H1 (cell line): ENCODE measurements around the gene MYF5. TPM values are rescaled to one million over a fixed set of nuclear protein-coding genes. Genes with fewer than 3 reads are reported as not detected.
A peak's percentile ranks its signal among the peaks of the same experiment; 100 is the strongest.

Experiments
- CTCF ChIA-PET: fragments of 300-600 bp; sonication (Branson Sonifier 250); formaldehyde crosslinking; loops from one replicate; lab custom pipeline; 2021; ENCODE audit not compliant: partially characterized antibody; lab: Charles Lee
- POLR2A ChIA-PET: fragments of 300-600 bp; sonication (Branson Sonifier 250); formaldehyde crosslinking; loops from one replicate; lab custom pipeline; 2021; ENCODE audit warnings: inconsistent platforms; ENCODE audit not compliant: partially characterized antibody; lab: Charles Lee
- DNase-seq, 2 experiments: peaks; one replicate each; pipeline versions ENCODE4 v3.0.0 to v3.0.0-alpha.2; 2010 to 2022; ENCODE audit warnings: low spot score in 2 of 2, low read depth in 1 of 2, mixed read lengths in 1 of 2
- FAIRE-seq: peaks from 2 replicates; lab custom pipeline; 2011; peaks lifted over from hg19 to GRCh38; lab: Jason Lieb, UNC
- H2AFZ ChIP-seq: 2 replicates; pipeline ENCODE4 v1.8.1; 2012; ENCODE audit warnings: low read length, inconsistent platforms
- H2AK5ac ChIP-seq: 2 replicates; pipeline ENCODE4 v1.6.1; 2013; ENCODE audit warnings: low read depth, low read length
- H2BK120ac ChIP-seq: replicated peaks from 2 replicates; pipeline ENCODE3; 2013; ENCODE audit warnings: low read depth, low read length, inconsistent platforms
- H2BK12ac ChIP-seq: 2 replicates; pipeline ENCODE4 v1.6.1; 2013; ENCODE audit warnings: low read depth, low read length
- H2BK15ac ChIP-seq: 2 replicates; pipeline ENCODE4 v1.6.1; 2013; ENCODE audit warnings: low read length
- H2BK20ac ChIP-seq: 2 replicates; pipeline ENCODE4 v1.6.1; 2013; ENCODE audit warnings: low read length
- H2BK5ac ChIP-seq: 2 replicates; pipeline ENCODE4 v1.6.1; 2013; ENCODE audit warnings: low read depth, low read length
- H3K14ac ChIP-seq: 2 replicates; pipeline ENCODE4 v1.6.1; 2013; ENCODE audit warnings: inconsistent platforms; ENCODE audit not compliant: insufficient read length
- H3K18ac ChIP-seq: 2 replicates; pipeline ENCODE4 v1.6.1; 2013; ENCODE audit warnings: low read length; ENCODE audit errors: extremely low read depth
- H3K23ac ChIP-seq: 2 replicates; pipeline ENCODE4 v1.6.1; 2013; ENCODE audit warnings: inconsistent platforms; ENCODE audit not compliant: insufficient read length
- H3K23me2 ChIP-seq: 2 replicates; pipeline ENCODE4 v1.6.1; 2013; ENCODE audit warnings: low read depth, low read length
- H3K27ac ChIP-seq: 2 replicates; pipeline ENCODE4 v1.6.1; 2011; ENCODE audit warnings: low read depth, low read length, inconsistent platforms
- H3K27me3 ChIP-seq, 4 experiments: replicated peaks in 1 of 4; 1 replicate in 1 of 4; 2 replicates in 3 of 4; pipeline versions ENCODE4 v1.6.1 to v1.8.1; 2011 to 2013; ENCODE audit warnings: low read length in 3 of 4, mild to moderate bottlenecking in 3 of 4, inconsistent platforms in 2 of 4, mixed read lengths in 2 of 4, moderate library complexity in 1 of 4; ENCODE audit not compliant: control insufficient read depth in 3 of 4, insufficient read depth in 3 of 4; ENCODE audit errors: extremely low read depth in 1 of 4
- H3K36me3 ChIP-seq, 4 experiments: 2 replicates each; pipeline versions ENCODE4 v1.6.1 to v1.8.1; 2011 to 2013; ENCODE audit warnings: mild to moderate bottlenecking in 4 of 4, low read length in 3 of 4, moderate library complexity in 2 of 4, control low read depth in 1 of 4, inconsistent platforms in 1 of 4; ENCODE audit not compliant: insufficient read depth in 4 of 4, control insufficient read depth in 2 of 4
- H3K4ac ChIP-seq: replicated peaks from 2 replicates; pipeline ENCODE3; 2013; ENCODE audit warnings: low read length, low read depth, mixed read lengths, inconsistent platforms; ENCODE audit not compliant: insufficient read length
- H3K4me1 ChIP-seq, 4 experiments: replicated peaks in 1 of 4; 1 replicate in 1 of 4; 2 replicates in 3 of 4; pipeline versions ENCODE4 v1.6.1 to v1.8.1; 2011 to 2013; ENCODE audit warnings: low read length in 3 of 4, inconsistent platforms in 2 of 4, mixed read lengths in 1 of 4; ENCODE audit not compliant: insufficient read depth in 4 of 4, control insufficient read depth in 3 of 4
- H3K4me2 ChIP-seq, 2 experiments: 2 replicates each; pipeline versions ENCODE4 v1.6.1 to v1.8.1; 2011 to 2013; ENCODE audit warnings: low read depth in 2 of 2, low read length in 2 of 2, control low read depth in 1 of 2, inconsistent platforms in 1 of 2, mild to moderate bottlenecking in 1 of 2; ENCODE audit not compliant: insufficient read depth in 1 of 2
- H3K4me3 ChIP-seq, 4 experiments: fragments of 200-600, 300-600 bp in 1 of 4; sonication (generic), shearing (Covaris generic), sonication (Bioruptor Twin) in 1 of 4; 2 replicates each; pipeline versions ENCODE4 v1.5.1 to v1.8.1; 2011 to 2016; ENCODE audit warnings: low read length in 4 of 4, low read depth in 3 of 4, control low read depth in 2 of 4, inconsistent platforms in 2 of 4, mild to moderate bottlenecking in 2 of 4, mixed read lengths in 1 of 4, moderate library complexity in 1 of 4; ENCODE audit not compliant: insufficient read depth in 2 of 4; ENCODE audit errors: extremely low read depth in 1 of 4
- H3K56ac ChIP-seq: replicated peaks from 2 replicates; pipeline ENCODE3; 2013; ENCODE audit warnings: low read depth, mild to moderate bottlenecking, mixed read lengths, low read length, inconsistent platforms; ENCODE audit not compliant: insufficient read length
- H3K79me1 ChIP-seq: 2 replicates; pipeline ENCODE4 v1.6.1; 2013; ENCODE audit warnings: low read depth, low read length, control low read depth
- H3K79me2 ChIP-seq, 2 experiments: 2 replicates each; pipeline versions ENCODE4 v1.6.1 to v1.8.1; 2012 to 2013; ENCODE audit warnings: low read length in 2 of 2, mild to moderate bottlenecking in 2 of 2, inconsistent platforms in 1 of 2; ENCODE audit not compliant: insufficient read depth in 2 of 2, control insufficient read depth in 1 of 2
- H3K9ac ChIP-seq, 4 experiments: replicated peaks in 1 of 4; 1 replicate in 1 of 4; 2 replicates in 3 of 4; pipeline versions ENCODE4 v1.6.1 to v1.8.1; 2011 to 2013; ENCODE audit warnings: low read depth in 3 of 4, low read length in 3 of 4, control low read depth in 2 of 4, mild to moderate bottlenecking in 2 of 4, moderate library complexity in 2 of 4, inconsistent platforms in 1 of 4; ENCODE audit errors: extremely low read depth in 1 of 4
- H3K9me3 ChIP-seq, 2 experiments: 2 replicates each; pipeline versions ENCODE4 v1.6.1 to v1.8.1; 2012 to 2013; ENCODE audit warnings: mild to moderate bottlenecking in 2 of 2, moderate library complexity in 2 of 2, control low read depth in 1 of 2, inconsistent platforms in 1 of 2, low read depth in 1 of 2, low read length in 1 of 2, mixed read lengths in 1 of 2; ENCODE audit not compliant: insufficient read depth in 2 of 2
- H4K20me1 ChIP-seq, 2 experiments: replicated peaks in 1 of 2; 2 replicates each; pipeline versions ENCODE3 to v1.8.1; 2011 to 2013; ENCODE audit warnings: inconsistent platforms in 2 of 2, low read length in 2 of 2, mild to moderate bottlenecking in 1 of 2; ENCODE audit not compliant: insufficient read depth in 2 of 2, control insufficient read depth in 1 of 2
- H4K5ac ChIP-seq: 2 replicates; pipeline ENCODE4 v1.6.1; 2013; ENCODE audit warnings: low read length, low read depth, mixed read lengths, inconsistent platforms; ENCODE audit not compliant: insufficient read length
- H4K8ac ChIP-seq: 2 replicates; pipeline ENCODE4 v1.8.0; 2013; ENCODE audit warnings: mild to moderate bottlenecking, moderate library complexity, low read length, inconsistent platforms; ENCODE audit not compliant: insufficient read depth; ENCODE audit errors: extremely low read depth
- H4K91ac ChIP-seq: replicated peaks from 2 replicates; pipeline ENCODE3; 2013; ENCODE audit warnings: low read length, mixed read lengths, inconsistent platforms; ENCODE audit not compliant: insufficient read length
- KDM4A ChIP-seq: IDR thresholded peaks from one replicate; pipeline ENCODE4 v1.7.1; 2012; ENCODE audit warnings: low read depth, mild to moderate bottlenecking, moderate library complexity, low read length, inconsistent platforms; ENCODE audit not compliant: severe bottlenecking
- NANOG ChIP-seq: IDR thresholded peaks from 2 replicates; pipeline ENCODE4 v1.6.1; 2011; ENCODE audit warnings: low read length, low read depth, mild to moderate bottlenecking, inconsistent platforms; ENCODE audit not compliant: insufficient read depth, poor library complexity, severe bottlenecking
- SUZ12 ChIP-seq: fragments of 200-600 bp; sonication (generic); IDR thresholded peaks from 2 replicates; pipeline ENCODE4 v1.6.1; 2012; ENCODE audit warnings: mild to moderate bottlenecking, inconsistent platforms, low read length, moderate library complexity, mixed read lengths
- WGBS, 2 experiments: shearing (Covaris generic) in 1 of 2; methylation state at CpG; one replicate each; pipeline versions ENCODE4 v1.1.6 to v1.1.7; 2013 to 2015; ENCODE audit warnings: low lambda C conversion rate in 2 of 2, mixed read lengths in 2 of 2, inconsistent platforms in 1 of 2, low coverage in 1 of 2, missing lambda C conversion rate in 1 of 2; ENCODE audit not compliant: insufficient replicate concordance in 2 of 2, insufficient coverage in 1 of 2, insufficient read length in 1 of 2; ENCODE audit errors: extremely low coverage in 1 of 2, missing lambda C conversion rate in 1 of 2; 5-methylcytosine and 5-hydroxymethylcytosine counted together
- polyA plus RNA-seq, 7 experiments: library from polyadenylated mRNA; depleted of rRNA in 3 of 7; stranded (reverse) in 5 of 7; unstranded in 2 of 7; fragments of >200 nt in 5 of 7; fragments of 200-250 nt in 2 of 7; gene quantifications; 1 replicate in 5 of 7; 2 replicates in 1 of 7; 4 replicates in 1 of 7; pipeline versions ENCODE4 v1.2.1 to v1.2.3, GENCODE V29; 2011 to 2013; ENCODE audit warnings: missing spikeins in 2 of 7, mixed read lengths in 2 of 7
- total RNA-seq: library from RNA; stranded (reverse); fragmentation: NEBNext Ultra II Directional; extraction: Animal tissue kit (Norgen Biotek cat#: 25700); gene quantifications from 2 replicates; pipeline ENCODE4 v1.2.1, GENCODE V29; 2021

MYF5 gene
- total and polyA plus RNA-seq, 2 of the 8 experiments (the other 6 are each of a cell fraction or from before 2014, with no cell fraction given): 0.09 TPM; not detected in 1

DNA sequence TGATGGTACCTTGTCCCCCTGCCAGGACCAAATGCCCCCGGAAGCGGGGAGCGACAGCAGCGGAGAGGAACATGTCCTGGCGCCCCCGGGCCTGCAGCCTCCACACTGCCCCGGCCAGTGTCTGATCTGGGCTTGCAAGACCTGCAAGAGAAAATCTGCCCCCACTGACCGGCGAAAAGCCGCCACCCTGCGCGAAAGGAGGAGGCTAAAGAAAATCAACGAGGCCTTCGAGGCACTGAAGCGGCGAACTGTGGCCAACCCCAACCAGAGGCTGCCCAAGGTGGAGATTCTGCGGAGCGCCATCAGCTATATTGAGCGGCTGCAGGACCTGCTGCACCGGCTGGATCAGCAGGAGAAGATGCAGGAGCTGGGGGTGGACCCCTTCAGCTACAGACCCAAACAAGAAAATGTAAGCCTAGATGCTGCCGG is 8.9 kb upstream of the MYF5 start:
- no peak overlapping the region for H2BK12ac ChIP-seq
- no peak overlapping the region for H3K18ac ChIP-seq
- H4K91ac ChIP-seq: no peak overlapping the region
- H3K36me3 ChIP-seq: no peaks in the 10 kb centered on the region
- H3K79me2 ChIP-seq: no peaks in the 10 kb centered on the region
- no peak overlapping the region for H3K56ac ChIP-seq
- peak overlapping the region; percentile 23 to 54 (median 44); a peak in 7 of 8 replicates for H3K4me3 ChIP-seq
- H2BK15ac ChIP-seq: no peak overlapping the region
- 10% methylated on average over 20 of the region's 21 CpGs; no CpG with 5 or more reads in 1 of the 2 experiments for WGBS, 2 experiments
- peak overlapping the region; percentile 96 to 97 for H3K4me2 ChIP-seq
- no peaks in the 10 kb centered on the region for H3K79me1 ChIP-seq
- H2BK20ac ChIP-seq: no peak overlapping the region
- H2AK5ac ChIP-seq: no peak overlapping the region
- H3K27me3 ChIP-seq: peaks cover 32 to 62% (median 55%) of the 10 kb centered on the region in 4 experiments
- CTCF ChIA-PET: interaction anchor here (0.7 to 1.5 kb wide), 3 partner anchors 68 to 77 kb away, joined by 3 read pairs; no protein-coding TSS in a partner anchor
- POLR2A ChIA-PET: interaction anchor here (1.2 kb wide), 1 partner anchor 24 kb away, joined by 5 read pairs; no protein-coding TSS in a partner anchor
- no peak for FAIRE-seq
- no peak overlapping the region; a peak in 1 of 7 replicates for H3K9ac ChIP-seq
- H3K4me1 ChIP-seq: peaks cover 8 to 24% (median 15%) of the 10 kb centered on the region in 4 experiments
- H3K27ac ChIP-seq: no peak overlapping the region
- H3K4ac ChIP-seq: no peak overlapping the region
- peaks cover 11% of the 10 kb centered on the region for H3K23me2 ChIP-seq
- no peaks in the 10 kb centered on the region for H3K9me3 ChIP-seq
- H3K23ac ChIP-seq: no peak overlapping the region
- no peak overlapping the region for H2BK120ac ChIP-seq
- peaks cover 0 to 2% of the 10 kb centered on the region in 2 experiments for H4K20me1 ChIP-seq
- DNase-seq: no peak
- H2AFZ ChIP-seq: no peak overlapping the region
- H3K14ac ChIP-seq: no peak overlapping the region
- H4K5ac ChIP-seq: no peak overlapping the region
- H4K8ac ChIP-seq: no peak overlapping the region
- no peak overlapping the region for H2BK5ac ChIP-seq
- TF ChIP-seq NANOG: no peak
- TF ChIP-seq SUZ12: peak; percentile 65; the same call in 1 of the 2 replicates
- TF ChIP-seq KDM4A: peak; percentile 7
